Fibroblast of skin of right biceps (primary cell): ENCODE measurements around the gene SLC26A2.
"Not testable (repeated sequence)": the region's sequence is repeated elsewhere in the genome, so short reads cannot be mapped to it uniquely, and the experiment has no call there.

Source experiments
- DNase-seq: peaks from one replicate; pipeline ENCODE4 v3.0.0-alpha.2; 2013

The SLC26A2 gene

DNA sequence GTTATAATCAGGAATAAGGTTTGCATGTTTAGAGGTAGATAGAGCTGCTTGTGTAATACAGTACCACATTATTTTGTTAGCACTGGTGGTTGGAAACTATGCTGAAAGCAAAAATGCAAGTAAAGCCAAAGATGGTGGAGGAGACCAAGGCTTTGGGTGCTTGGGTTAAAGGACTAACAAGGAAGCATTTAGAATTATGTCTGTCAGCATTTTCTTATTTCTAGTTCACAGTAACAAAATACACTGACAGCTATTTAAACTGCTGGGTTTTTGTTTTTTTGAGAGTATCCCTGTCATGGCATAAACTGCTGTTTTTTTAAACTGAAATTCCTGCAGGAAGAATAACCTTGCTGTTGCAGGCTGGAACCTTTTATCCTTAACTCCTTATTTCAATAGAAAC, 46.5 kb downstream of the SLC26A2 start:
- no peak for DNase-seq

- no peak for DNase-seq
Observed at GRCh38 chr5:150009671-150010387, 49.3 kb downstream of the SLC26A2 start.

- DNase-seq = no peak
Observed at GRCh38 chr5:150013931-150014330, 53.4 kb downstream of the SLC26A2 start.

GRCh38 chr5:150014456-150014855, 53.9 kb downstream of the SLC26A2 start:
- no peak for DNase-seq

DNA sequence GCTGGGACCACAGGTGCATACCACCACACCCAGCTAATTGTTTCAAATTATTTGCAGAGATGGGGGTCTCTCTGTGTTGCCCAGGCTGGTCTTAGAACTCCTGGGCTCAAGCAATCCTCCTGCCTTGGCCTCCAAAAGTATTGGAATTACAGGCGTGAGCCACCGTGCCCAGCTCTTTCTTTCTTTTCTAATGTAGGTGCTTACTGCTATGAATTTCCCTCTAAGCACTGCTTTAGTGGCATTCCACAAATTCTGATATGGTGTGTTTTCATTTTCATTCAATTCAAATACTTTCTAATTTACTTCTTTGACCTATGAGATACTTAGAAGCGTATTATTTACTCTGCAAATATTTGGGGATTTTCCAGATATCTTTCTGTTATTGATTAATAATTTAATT, 54.9 kb downstream of the SLC26A2 start:
- DNase-seq = no peak

DNA sequence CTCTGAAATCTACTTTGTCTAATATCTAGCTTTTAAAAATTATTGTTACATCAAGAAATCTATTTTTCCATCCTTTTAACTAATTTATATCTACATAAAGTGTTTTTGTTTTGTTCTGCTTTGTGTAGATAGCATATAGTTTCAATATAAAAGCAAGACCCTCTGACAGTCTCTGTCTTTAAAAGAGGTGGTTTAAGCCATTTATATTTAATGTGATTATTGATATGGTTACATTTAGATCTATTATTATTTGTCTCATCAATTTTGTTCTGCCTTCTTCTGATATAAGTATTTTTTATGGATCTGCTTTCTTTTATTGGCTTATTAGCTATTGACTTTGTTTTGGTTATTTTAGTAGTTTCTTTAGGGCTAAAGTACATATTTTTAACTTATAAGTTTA, 56.0 kb downstream of the SLC26A2 start:
- DNase-seq = no peak

DNA sequence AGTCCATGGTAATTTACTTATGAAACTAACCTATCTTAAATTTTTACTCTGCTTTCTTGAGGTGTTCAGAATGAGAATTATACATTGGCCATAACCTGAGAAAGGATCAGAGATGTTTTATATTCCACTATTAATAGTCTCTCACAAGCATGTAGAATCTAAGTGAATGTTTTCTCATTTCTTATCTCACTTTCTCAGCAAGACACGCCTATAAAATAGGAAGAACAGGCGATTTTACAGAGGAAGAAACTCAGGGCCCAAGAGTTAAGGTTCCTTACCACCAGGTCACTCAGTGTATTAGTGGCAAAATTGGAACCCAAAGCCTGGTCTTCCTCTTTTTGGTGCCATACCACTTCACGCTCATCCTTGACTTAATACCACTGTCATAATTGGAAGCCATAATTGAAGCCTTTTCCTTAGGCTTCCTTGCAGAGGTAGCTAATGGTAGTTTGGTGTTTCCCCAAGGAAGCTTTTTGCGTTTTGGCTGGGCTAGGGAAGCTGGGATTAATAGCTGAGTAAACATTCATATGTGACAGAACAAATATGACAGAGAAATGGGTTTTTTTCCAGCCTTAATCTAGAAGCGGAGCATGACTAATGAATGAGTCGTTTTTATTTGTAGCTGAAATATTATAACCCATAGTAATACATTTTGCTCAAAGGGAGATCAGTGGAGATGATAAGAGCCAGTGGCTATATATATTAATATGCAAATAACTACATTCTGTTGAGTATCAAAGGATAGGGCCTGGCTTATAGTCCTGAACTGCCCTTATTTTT, 56.9 kb downstream of the SLC26A2 start:
- peak; percentile 70 for DNase-seq

- no peak for DNase-seq
Observed at GRCh38 chr5:150020249-150020648, 59.7 kb downstream of the SLC26A2 start.

DNA sequence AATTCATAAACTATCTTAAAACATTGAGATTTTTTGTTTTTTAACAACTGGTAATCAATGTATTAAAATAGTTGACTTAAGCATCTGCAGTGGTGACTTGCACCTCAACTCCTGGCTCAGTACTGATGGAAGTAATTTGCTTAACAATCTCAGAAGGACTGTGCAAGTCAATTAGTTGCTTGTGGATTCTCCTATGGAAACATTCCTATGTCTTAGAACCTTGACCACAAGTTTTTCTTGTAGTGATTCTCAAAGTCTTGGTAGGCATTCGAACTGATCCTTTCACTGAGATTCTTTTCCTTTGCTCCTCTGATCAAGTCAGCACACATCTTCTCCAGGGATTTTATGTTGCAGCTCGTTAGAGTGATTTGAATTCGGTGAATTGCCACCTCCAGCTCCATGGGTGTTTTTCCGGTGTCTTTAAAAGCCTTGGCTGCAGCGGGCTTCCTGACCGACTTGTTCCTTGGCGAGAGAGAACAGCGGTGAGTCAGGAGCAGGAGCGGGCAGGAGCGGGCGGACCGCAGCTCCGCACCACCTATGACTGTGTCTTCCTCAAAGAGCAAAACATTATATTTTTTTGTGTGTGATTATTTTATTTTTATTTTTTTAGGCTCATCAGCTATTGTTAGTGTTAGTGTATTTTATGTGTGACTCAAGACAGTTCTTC, 61.1 kb downstream of the SLC26A2 start:
- peak; percentile 44 for DNase-seq

DNA sequence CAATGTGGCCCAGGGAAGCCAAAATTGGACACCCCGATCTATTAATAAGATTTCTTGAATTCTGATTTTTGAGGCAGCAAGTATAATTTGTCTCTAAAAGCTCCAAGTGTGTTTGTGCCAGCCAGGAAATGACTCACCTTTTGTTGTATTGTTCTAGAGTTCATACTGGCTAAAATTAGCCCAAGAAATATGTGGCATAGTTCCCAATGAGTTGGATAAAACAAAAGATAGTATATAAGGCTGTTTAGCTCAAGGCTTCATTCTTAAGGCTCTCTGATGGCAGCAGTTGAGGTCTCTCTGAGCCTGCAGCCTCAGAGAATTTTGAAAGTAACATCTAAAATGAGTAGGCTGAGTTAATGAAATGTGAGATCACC, 61.6 kb downstream of the SLC26A2 start:
- DNase-seq = peak; percentile 89

DNA sequence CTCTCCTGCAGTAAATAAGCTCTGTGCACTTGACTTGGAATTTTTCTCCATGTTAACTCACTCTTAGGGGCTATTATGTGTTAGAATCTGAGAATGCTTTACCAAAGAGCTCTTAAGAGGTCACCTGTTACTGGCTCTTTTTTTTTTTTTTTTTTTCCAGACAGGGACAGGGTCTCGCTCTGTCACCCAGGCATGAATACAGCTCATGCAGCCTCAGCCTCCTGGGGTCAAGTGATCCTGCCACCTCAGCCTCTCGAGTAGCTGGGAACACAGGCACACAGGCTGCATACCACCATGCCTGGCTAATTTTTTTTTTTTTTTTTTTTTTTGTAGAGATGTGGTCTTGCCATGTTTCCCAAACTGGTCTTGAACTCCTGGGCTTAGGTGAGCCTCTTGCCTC, 62.1 kb downstream of the SLC26A2 start:
- DNase-seq = no peak

DNA sequence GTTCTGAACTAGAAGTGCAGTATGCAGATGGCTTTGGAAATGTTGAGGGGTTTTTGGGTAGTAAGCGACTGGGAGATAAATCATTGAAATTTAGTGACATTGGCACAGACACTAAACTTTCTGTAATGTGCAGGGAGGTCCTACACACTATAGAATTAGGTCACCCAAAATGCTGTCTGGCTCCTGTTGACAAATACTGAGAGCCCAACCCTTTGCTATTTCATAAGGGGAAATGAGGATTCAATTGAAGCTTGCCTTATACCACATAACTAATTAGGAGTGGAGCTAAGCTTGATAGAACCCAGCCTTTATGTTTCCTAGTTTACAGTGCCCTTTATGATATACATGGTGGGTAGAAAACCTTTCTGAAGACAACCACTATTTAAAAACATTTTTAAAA, 62.6 kb downstream of the SLC26A2 start:
- DNase-seq = no peak

- peak; percentile 10 for DNase-seq
Observed at GRCh38 chr5:150024346-150024984, 63.9 kb downstream of the SLC26A2 start.

GRCh38 chr5:150026682-150027172, 66.2 kb downstream of the SLC26A2 start:
- no peak for DNase-seq

DNA sequence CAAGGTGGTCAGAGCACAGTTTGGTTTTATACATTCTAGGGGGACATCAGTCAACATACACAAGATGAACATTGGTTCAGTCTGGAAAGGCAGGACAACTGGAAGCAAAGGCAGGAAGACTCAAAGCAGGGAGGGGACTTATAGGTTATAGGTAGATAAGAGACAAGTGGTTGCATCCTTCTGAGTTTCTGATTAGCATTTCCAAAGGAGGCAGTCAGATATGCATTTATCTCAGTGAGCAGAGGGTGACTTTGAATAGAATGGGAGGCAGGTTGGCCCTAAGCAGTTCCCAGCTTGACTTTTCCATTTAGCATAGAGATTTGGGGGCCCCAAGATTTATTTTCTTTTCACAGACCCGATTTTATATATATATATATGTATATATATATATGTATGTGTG, 67.5 kb downstream of the SLC26A2 start:
- DNase-seq = not testable (repeated sequence)

GRCh38 chr5:150033334-150033733, 72.8 kb downstream of the SLC26A2 start:
- DNase-seq = no peak

- DNase-seq = peak; percentile 90
Observed at GRCh38 chr5:150034662-150035061, 74.1 kb downstream of the SLC26A2 start.

GRCh38 chr5:150035139-150035895, 74.8 kb downstream of the SLC26A2 start:
- no peak for DNase-seq

DNA sequence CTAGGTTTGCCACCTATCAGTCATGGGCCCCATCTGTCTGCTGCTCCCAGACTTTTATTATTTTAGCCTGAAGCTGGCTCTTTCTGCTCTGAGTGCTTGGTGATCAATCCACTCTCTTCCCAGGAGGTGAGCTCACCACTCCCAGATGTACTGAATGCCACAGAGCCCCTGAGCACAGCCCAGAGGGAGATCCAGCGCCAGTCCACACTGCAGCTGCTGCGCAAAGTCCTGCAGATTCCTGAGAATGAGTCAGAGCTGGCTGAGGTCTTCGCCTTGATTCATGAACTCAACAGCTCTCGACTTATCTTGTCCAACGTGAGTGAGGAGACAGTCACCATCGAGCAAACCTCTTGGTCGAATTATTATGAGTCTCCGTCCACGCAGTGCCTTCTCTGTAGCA, 76.0 kb downstream of the SLC26A2 start:
- peak; percentile 98 for DNase-seq
